ENCODE data around the gene LGALS7.

LGALS7 gene

DNA sequence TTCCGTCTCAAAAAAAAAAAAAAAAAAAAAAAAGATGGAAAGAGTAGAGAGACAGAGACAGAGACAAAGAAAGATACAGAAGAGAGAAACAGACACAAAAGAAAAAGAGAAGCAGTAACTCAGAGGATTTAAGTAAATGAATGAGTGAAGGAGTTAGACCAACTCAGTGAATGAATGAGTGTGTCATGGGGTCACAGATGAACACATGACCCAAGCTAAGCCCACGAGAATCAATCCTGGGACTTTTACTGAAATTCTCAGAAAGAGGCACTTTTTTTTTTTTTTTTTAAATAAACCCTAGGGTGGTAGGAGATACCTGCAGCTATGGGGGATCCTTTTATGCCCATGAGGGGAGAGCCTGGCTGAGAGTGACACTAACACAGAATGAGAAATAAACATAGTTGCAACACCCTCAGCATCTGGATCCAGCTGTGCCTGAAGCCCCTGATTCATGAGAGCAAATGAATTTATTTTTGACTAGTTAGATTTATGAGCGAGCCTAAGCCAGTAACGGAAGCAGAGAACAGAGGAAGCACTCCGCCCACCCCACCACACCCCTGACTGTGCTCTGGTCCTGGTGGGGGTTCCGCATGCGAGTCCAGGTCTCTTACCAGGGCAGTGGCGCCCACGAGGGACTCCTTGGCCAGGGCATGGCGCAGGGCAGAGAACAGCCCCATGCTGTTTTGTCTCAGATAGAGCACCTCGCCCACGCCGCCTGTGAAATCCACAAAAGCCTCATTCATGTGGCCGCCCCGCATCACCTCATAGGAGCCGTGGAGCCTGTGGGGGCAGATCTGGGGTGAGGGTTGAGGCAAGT is 33.7 kb downstream of the LGALS7 start:
- DNase-seq (ENCODE audit: low read depth in 3 of 3), result no peak

GRCh38 chr19:38737921-38738737 is 35.2 kb downstream of the LGALS7 start:
- DNase-seq (ENCODE audit: low read depth in 3 of 3), result no peak

DNA sequence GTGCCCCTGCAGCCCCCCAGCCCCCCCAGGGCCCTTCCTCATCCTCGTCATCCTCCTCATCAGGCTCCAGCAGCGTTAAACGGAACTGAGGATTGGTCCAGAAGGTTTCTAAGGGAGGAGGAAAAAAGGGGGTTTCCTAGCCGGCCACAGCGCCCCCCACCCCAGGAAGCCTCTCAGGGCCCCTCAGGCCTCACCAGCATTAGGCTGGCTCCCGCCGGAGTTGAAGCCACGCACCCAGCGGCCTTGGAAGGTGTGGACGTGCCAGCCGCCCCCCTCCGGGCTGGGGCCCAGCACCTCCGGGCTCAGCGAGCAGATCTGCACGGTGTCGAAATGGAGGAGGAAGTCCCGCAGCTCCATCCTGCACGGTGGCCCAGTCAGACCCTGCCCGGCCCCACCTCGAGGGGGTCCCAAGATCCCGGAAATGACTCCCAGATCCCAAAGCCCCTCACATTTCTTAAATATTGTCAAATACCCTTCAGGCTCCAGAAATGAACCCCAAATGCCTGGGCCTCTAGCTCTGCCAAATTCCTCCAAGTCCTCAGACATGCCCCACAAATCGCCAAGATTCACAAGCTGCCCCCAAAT is 35.9 kb downstream of the LGALS7 start:
- no peak for DNase-seq (ENCODE audit: low read depth in 3 of 3)

DNA sequence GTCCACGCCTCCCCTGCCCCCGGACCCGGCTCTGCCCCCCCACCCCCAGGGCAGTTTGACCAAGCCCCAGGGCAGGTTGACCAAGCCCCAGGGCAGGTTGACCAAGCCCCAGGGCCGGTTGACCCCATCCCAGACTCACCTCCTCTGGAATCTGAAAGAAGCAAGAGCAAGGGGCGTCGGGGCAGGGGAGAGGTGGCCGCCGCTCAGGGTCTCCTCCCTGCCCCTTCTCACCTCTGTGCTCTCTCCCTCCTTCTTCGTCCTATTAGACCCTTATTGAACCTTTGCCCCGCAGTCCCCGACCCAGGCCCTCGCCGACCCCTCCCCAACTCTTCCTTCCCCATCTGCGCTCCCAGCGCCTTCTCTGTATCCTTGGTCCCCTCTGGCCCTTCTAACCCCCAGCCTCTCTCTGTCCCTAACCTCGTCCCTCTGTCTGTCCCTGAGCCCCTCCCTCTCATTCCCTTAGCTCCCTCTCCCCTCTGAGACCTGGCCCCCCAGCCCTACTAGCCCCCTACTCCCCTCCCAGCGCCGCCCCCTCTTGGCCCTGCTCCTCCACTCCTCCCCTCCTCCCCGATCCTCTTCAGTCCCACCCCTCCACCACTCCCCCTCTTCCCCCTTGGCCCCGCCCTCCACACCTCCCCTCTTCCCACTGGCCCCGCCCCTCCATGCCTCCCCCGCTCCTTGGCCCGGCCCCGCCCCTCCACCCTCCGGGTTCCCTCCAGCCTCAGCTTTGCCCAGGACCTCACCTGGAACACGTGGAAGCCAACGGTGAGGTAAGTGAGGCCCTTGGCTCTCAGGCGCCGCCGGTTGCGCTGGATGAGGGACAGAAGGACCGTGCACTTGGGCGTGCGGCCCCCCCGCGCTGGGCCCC is 36.7 kb downstream of the LGALS7 start:
- peak; percentile 44 to 65 (median 55) for DNase-seq (ENCODE audit: low read depth in 3 of 3)

- peak; percentile 35 to 43 (median 41) for DNase-seq (ENCODE audit: low read depth in 3 of 3)
These were observed 37.3 kb downstream of the LGALS7 start for GRCh38 chr19:38736036-38736412.

DNA sequence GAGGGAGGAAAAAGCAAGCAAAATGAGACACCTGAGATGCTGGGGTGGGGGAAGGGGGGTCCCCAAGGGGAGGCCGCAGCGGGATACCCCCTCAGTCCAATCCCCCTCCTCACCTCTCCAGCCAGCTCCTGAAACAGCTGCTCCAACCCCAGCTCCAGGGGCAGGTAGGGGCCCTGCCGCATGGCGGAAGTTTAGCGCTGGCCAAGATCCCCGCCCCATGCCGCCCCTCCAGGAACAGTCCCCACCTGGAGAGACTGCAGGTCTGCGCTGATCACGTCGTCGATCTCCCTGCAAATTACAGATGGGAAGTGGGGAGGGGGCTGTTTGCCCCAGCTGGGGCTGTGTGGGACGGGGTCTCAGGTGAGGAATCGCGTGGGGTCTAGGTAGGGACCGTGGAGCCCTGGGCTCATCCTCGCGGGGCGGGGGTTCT is 38.0 kb downstream of the LGALS7 start:
- DNase-seq (ENCODE audit: low read depth in 3 of 3), result no peak

- no peak for DNase-seq (ENCODE audit: low read depth in 3 of 3)
These were observed 38.7 kb downstream of the LGALS7 start for GRCh38 chr19:38734426-38735256.

DNA sequence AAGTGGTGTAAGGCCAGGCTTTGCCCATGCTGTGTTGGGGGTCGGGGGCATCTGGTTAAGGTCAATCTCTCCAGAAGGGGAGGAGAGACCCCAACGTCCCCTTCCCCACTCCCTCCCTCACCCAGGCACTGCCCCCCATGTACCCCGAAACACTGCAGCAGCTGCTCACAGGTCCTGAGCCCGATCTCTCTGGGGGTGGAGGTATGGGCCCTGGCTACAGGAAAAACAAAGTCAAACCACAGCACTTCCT is 39.2 kb downstream of the LGALS7 start:
- no peak for DNase-seq (ENCODE audit: low read depth in 3 of 3)

DNA sequence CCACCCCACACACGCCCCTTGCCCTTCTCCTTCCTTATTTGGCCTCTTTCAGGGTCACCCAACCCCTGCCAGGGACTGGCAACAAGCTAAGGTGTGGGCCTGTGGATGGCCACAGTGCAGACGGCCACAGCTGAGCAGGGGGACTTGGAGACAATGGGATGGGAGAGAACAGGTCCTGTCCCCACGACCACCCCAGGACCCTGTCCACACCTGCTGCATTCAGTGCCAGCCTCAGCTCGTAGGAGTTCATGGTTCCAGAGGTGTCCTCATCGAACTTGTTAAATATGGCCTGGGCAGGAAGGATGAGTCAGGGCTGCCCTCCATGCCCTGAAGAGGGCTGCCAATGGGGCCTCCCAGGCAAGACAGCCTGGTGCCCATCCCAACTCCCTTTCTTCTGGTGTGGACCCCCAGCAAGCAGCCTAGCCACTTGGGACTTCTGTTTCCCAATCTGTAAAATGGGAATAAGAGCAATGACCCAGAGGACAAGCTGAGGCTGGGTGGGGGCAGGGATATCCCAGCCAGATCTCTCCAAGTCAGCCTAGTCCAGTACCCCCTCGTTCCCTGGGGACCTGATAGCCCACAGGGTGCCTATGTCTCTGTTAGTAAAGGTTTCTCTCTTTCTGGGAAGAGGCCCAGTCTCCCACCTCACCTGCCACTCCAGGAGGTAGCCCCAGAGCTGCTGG is 39.7 kb downstream of the LGALS7 start:
- no peak for DNase-seq (ENCODE audit: low read depth in 3 of 3)

- no peak for DNase-seq (ENCODE audit: low read depth in 3 of 3)
These were observed 40.1 kb downstream of the LGALS7 start for GRCh38 chr19:38733241-38733492.

- no peak for DNase-seq (ENCODE audit: low read depth in 3 of 3)
These were observed 41.5 kb downstream of the LGALS7 start for GRCh38 chr19:38731654-38732301.

GRCh38 chr19:38730731-38731589 is 42.4 kb downstream of the LGALS7 start:
- DNase-seq (ENCODE audit: low read depth in 3 of 3), result no peak

GRCh38 chr19:38730470-38730730 is 42.9 kb downstream of the LGALS7 start:
- no peak for DNase-seq (ENCODE audit: low read depth in 3 of 3)

DNA sequence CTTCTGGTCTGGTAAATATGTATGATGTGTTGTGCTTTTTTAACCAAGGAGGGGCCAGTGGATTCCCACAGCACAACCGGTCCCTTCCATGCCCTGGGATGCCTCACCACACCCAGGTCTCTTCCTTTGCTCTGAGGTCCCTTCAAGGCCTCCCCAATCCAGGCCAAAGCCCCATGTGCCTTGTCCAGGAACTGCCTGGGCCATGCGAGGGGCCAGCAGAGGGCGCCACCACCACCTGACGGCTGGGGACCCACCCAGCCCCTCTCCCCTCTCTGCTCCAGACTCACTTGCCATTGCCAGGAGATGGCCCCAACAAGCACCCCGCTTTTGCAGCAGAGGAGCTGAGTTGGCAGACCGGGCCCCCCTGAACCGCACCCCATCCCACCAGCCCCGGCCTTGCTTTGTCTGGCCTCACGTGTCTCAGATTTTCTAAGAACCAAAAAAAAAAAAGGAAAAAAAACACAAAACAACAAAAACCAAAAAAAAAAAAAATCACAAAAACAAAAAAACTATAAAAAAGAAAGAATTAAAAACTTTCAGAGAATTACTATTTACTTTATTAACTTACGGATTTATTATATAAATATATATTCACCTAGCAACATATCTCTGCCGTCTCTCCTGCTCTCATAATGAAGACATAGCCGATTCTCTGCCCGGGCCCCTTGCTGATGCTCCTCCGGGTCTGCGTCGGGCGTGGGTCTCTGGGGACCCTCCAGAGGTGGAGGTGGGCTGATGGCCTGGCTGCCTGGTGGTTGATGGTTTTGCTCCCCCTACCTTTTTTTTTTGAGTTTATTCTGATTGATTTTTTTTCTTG is 43.5 kb downstream of the LGALS7 start:
- DNase-seq (ENCODE audit: low read depth in 3 of 3), result peak; percentile 54 to 72 (median 62)

DNA sequence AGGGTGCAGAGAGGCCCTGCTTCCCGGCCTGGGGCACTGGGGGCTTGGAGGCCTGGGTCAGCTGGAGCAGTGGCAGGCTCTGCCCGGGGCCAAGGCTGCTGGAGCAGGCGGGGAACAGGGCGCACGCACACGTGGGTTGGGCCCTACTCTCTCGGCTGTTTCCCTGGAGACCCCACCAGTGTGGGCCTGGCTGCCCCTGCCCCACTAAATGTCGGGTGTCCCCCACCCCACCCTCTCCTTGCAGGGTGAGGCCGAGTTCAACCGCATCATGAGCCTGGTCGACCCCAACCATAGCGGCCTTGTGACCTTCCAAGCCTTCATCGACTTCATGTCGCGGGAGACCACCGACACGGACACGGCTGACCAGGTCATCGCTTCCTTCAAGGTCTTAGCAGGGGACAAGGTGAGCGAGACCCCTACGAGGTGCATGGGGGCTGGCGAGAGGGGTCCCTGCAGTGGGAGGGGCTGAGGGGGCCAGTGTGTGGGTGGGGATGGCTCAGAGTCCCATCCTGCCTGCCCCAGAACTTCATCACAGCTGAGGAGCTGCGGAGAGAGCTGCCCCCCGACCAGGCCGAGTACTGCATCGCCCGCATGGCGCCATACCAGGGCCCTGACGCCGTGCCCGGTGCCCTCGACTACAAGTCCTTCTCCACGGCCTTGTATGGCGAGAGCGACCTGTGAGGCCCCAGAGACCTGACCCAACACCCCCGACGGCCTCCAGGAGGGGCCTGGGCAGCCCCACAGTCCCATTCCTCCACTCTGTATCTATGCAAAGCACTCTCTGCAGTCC is 44.4 kb downstream of the LGALS7 start:
- no peak for DNase-seq (ENCODE audit: low read depth in 3 of 3)

GRCh38 chr19:38727868-38728660 is 45.3 kb downstream of the LGALS7 start:
- no peak for DNase-seq (ENCODE audit: low read depth in 3 of 3)

DNA sequence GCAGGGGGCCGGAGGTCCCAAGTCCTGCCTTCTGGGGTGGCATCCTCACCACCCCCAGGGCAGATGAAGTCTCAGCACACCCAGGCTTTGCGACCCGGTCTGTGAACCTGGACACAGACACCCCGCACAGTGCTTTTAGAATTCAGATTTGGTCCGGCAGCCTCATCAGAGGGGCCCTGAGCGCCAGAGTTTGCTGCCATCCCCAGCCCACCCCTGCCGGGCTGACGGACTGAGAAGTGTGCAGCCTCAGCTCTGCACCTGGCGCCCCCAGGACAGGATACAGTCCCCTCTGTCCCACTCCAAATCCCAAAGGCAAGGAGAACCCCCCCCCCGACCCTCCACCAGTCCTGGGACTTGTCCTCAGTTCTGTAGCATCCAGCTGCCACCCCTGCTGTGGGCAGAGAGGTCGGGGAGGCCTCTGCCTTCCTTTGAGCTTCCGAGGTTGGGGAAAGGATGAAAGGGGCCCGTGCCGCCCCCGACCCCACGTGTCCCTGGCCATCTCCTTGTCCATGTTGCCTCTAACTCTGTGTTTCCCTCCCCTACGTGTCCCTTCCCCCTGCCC is 45.9 kb downstream of the LGALS7 start:
- DNase-seq (ENCODE audit: low read depth in 3 of 3), result no peak

Measured in stimulated activated CD4-positive, alpha-beta T cell treated with anti-CD3 and anti-CD28 coated beads, TNF-alpha, amount 100 ng/mL, for 4 hours (primary cell).